C4-2B (cell line): ENCODE data around the gene ADAMTS16.

Source experiments
- H3K27ac ChIP-seq: fragments of 450-650 bp; 2 replicates; pipeline ENCODE4 v1.5.1; 2017
- CTCF ChIP-seq: fragments of 450-650 bp; conservative IDR thresholded peaks from 2 replicates; pipeline ENCODE4 v1.5.1; 2017; ENCODE audit warnings: mild to moderate bottlenecking
- ZFX ChIP-seq: fragments of 450-650 bp; IDR thresholded peaks from 2 replicates; pipeline ENCODE4 v1.6.1; 2017

ADAMTS16 gene

GRCh38 chr5:5276430-5276829, 136.3 kb downstream of the ADAMTS16 start:
- no peak for TF ChIP-seq ZFX
- no peak for TF ChIP-seq CTCF
- H3K27ac ChIP-seq: no peak overlapping the region

GRCh38 chr5:5276951-5277517, 136.9 kb downstream of the ADAMTS16 start:
- no peak overlapping the region for H3K27ac ChIP-seq
- TF ChIP-seq ZFX (no peak), CTCF (no peak)

GRCh38 chr5:5278201-5278814, 138.2 kb downstream of the ADAMTS16 start:
- H3K27ac ChIP-seq: no peak overlapping the region

GRCh38 chr5:5278815-5279381, 138.8 kb downstream of the ADAMTS16 start:
- TF ChIP-seq ZFX (no peak), CTCF (no peak)
- no peak overlapping the region for H3K27ac ChIP-seq

More at GRCh38 chr5:5278201-5278814, 138.2 kb downstream of the ADAMTS16 start:
- TF ChIP-seq ZFX: no peak
- no peak for TF ChIP-seq CTCF

GRCh38 chr5:5285906-5286305, 145.8 kb downstream of the ADAMTS16 start:
- no peak for TF ChIP-seq CTCF
- no peak for TF ChIP-seq ZFX
- H3K27ac ChIP-seq: no peak overlapping the region

- no peak for TF ChIP-seq ZFX
- no peak for TF ChIP-seq CTCF
- no peak overlapping the region for H3K27ac ChIP-seq
Measured at GRCh38 chr5:5287419-5287818, 147.3 kb downstream of the ADAMTS16 start.

GRCh38 chr5:5288201-5288600, 148.1 kb downstream of the ADAMTS16 start:
- H3K27ac ChIP-seq: no peak overlapping the region
- TF ChIP-seq ZFX (no peak), CTCF (no peak)
